Measurements from ENCODE around the gene FAM3B. TPM values are rescaled to one million over a fixed set of nuclear protein-coding genes. Genes with fewer than 3 reads are reported as not detected.

The FAM3B gene
- total RNA-seq, 2 donors from 2014 or later, result 2.1 to 3.1 TPM

GRCh38 chr21:41342035-41342434 lies 25.4 kb downstream of the FAM3B start:
- TF ChIP-seq, protein P1, sequence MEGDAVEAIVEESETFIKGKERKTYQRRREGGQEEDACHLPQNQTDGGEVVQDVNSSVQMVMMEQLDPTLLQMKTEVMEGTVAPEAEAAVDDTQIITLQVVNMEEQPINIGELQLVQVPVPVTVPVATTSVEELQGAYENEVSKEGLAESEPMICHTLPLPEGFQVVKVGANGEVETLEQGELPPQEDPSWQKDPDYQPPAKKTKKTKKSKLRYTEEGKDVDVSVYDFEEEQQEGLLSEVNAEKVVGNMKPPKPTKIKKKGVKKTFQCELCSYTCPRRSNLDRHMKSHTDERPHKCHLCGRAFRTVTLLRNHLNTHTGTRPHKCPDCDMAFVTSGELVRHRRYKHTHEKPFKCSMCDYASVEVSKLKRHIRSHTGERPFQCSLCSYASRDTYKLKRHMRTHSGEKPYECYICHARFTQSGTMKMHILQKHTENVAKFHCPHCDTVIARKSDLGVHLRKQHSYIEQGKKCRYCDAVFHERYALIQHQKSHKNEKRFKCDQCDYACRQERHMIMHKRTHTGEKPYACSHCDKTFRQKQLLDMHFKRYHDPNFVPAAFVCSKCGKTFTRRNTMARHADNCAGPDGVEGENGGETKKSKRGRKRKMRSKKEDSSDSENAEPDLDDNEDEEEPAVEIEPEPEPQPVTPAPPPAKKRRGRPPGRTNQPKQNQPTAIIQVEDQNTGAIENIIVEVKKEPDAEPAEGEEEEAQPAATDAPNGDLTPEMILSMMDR (conservative IDR thresholded peaks at IDR 0.05), result no peak
- H3K27ac ChIP-seq (ENCODE audit: low read depth, low read length), result no peak overlapping the region
- no peak overlapping the region for H3K9ac ChIP-seq (ENCODE audit: extremely low read depth, low read length, poor library complexity, severe bottlenecking)
- DNase-seq, result no peak
- 92 to 100% methylated on average over 1 to 4 of the region's 4 CpGs for WGBS, 2 experiments (ENCODE audit: insufficient coverage in 1 of 2, insufficient read length in 1 of 2)
- H3K4me1 ChIP-seq (ENCODE audit: control insufficient read depth, insufficient read depth, low read length), result no peaks in the 10 kb centered on the region
- no peaks in the 10 kb centered on the region for H3K36me3 ChIP-seq (ENCODE audit: control insufficient read depth, insufficient read depth, low read length)
- H3K9me3 Mint-ChIP-seq, result peaks cover 19% of the 10 kb centered on the region
- no peaks in the 10 kb centered on the region for H3K4me1 Mint-ChIP-seq
- H3K27ac Mint-ChIP-seq, result no peak overlapping the region
- no peaks in the 10 kb centered on the region for H3K27me3 ChIP-seq (ENCODE audit: control insufficient read depth, insufficient read depth, low read length, poor library complexity, severe bottlenecking)
- H3K4me3 Mint-ChIP-seq, result no peak overlapping the region
- no peaks in the 10 kb centered on the region for H3K27me3 Mint-ChIP-seq (ENCODE audit: insufficient read depth)
- no peak overlapping the region for H3K4me3 ChIP-seq (ENCODE audit: low read length)
- peaks cover 15% of the 10 kb centered on the region for H3K9me3 ChIP-seq (ENCODE audit: control insufficient read depth, low read length)
- no peaks in the 10 kb centered on the region for H3K36me3 Mint-ChIP-seq (ENCODE audit: low read depth)

GRCh38 chr21:41344146-41344545 lies 27.5 kb downstream of the FAM3B start:
- no peak overlapping the region for H3K27ac Mint-ChIP-seq
- peaks cover 19% of the 10 kb centered on the region for H3K9me3 Mint-ChIP-seq
- Histone ChIP-seq H3K4me1 (ENCODE audit: control insufficient read depth, insufficient read depth, low read length) (no peaks in the 10 kb centered on the region), H3K9me3 (ENCODE audit: control insufficient read depth, low read length) (peaks cover 15% of the 10 kb centered on the region), H3K9ac (ENCODE audit: extremely low read depth, low read length, poor library complexity, severe bottlenecking) (no peak overlapping the region), H3K36me3 (ENCODE audit: control insufficient read depth, insufficient read depth, low read length) (no peaks in the 10 kb centered on the region), H3K27me3 (ENCODE audit: control insufficient read depth, insufficient read depth, low read length, poor library complexity, severe bottlenecking) (no peaks in the 10 kb centered on the region), H3K27ac (ENCODE audit: low read depth, low read length) (no peak overlapping the region), H3K4me3 (ENCODE audit: low read length) (no peak overlapping the region)
- H3K27me3 Mint-ChIP-seq (ENCODE audit: insufficient read depth), result peaks cover 2% of the 10 kb centered on the region
- no peaks in the 10 kb centered on the region for H3K4me1 Mint-ChIP-seq
- H3K4me3 Mint-ChIP-seq, result no peak overlapping the region
- DNase-seq, result no peak
- WGBS, 2 experiments (ENCODE audit: insufficient coverage in 1 of 2, insufficient read length in 1 of 2), result 89 to 94% methylated on average over 9 of the region's 9 CpGs
- TF ChIP-seq, protein P1 (conservative IDR thresholded peaks at IDR 0.05), result no peak
- H3K36me3 Mint-ChIP-seq (ENCODE audit: low read depth), result no peaks in the 10 kb centered on the region

GRCh38 chr21:41345356-41345755 lies 28.8 kb downstream of the FAM3B start:
- Mint-ChIP-seq H3K36me3 (ENCODE audit: low read depth) (no peaks in the 10 kb centered on the region), H3K4me1 (no peaks in the 10 kb centered on the region), H3K9me3 (peaks cover 19% of the 10 kb centered on the region), H3K4me3 (no peak overlapping the region), H3K27me3 (ENCODE audit: insufficient read depth) (peaks cover 2% of the 10 kb centered on the region), H3K27ac (no peak overlapping the region)
- no peak overlapping the region for H3K27ac ChIP-seq (ENCODE audit: low read depth, low read length)
- TF ChIP-seq, protein P1 (conservative IDR thresholded peaks at IDR 0.05), result no peak
- no peaks in the 10 kb centered on the region for H3K36me3 ChIP-seq (ENCODE audit: control insufficient read depth, insufficient read depth, low read length)
- H3K4me3 ChIP-seq (ENCODE audit: low read length), result no peak overlapping the region
- WGBS, 2 experiments (ENCODE audit: insufficient coverage in 1 of 2, insufficient read length in 1 of 2), result 92% methylated on average over 1 of the region's 4 CpGs; no CpG with 5 or more reads in 1 of the 2 experiments
- H3K27me3 ChIP-seq (ENCODE audit: control insufficient read depth, insufficient read depth, low read length, poor library complexity, severe bottlenecking), result no peaks in the 10 kb centered on the region
- no peak overlapping the region for H3K9ac ChIP-seq (ENCODE audit: extremely low read depth, low read length, poor library complexity, severe bottlenecking)
- H3K4me1 ChIP-seq (ENCODE audit: control insufficient read depth, insufficient read depth, low read length), result no peaks in the 10 kb centered on the region
- no peak for DNase-seq
- H3K9me3 ChIP-seq (ENCODE audit: control insufficient read depth, low read length), result peaks cover 15% of the 10 kb centered on the region
